Osteocyte (in vitro differentiated cells): ENCODE data around the gene PHKB. TPM values are rescaled to one million over a fixed set of nuclear protein-coding genes. Genes with fewer than 3 reads are reported as not detected.

ENCODE experiments used
- DNase-seq: peaks from one replicate; pipeline ENCODE4 v3.0.0; 2021; ENCODE audit warnings: mixed read lengths; ENCODE audit not compliant: unreplicated experiment; ENCODE audit errors: extremely low spot score
- H3K27ac Mint-ChIP-seq: one replicate; pipeline ENCODE4 v1.8.0; 2021; ENCODE audit warnings: mild to moderate bottlenecking, mixed read lengths; ENCODE audit not compliant: unreplicated experiment
- H3K27me3 Mint-ChIP-seq: one replicate; pipeline ENCODE4 v1.8.0; 2021; ENCODE audit warnings: mixed read lengths; ENCODE audit not compliant: unreplicated experiment
- H3K36me3 Mint-ChIP-seq: one replicate; pipeline ENCODE4 v1.8.0; 2021; ENCODE audit warnings: mixed read lengths; ENCODE audit not compliant: unreplicated experiment
- H3K4me1 Mint-ChIP-seq: one replicate; pipeline ENCODE4 v1.8.0; 2021; ENCODE audit warnings: mixed read lengths; ENCODE audit not compliant: unreplicated experiment
- H3K4me3 Mint-ChIP-seq: one replicate; pipeline ENCODE4 v1.8.0; 2021; ENCODE audit warnings: mild to moderate bottlenecking, moderate library complexity, mixed read lengths; ENCODE audit not compliant: unreplicated experiment
- H3K9me3 Mint-ChIP-seq: one replicate; pipeline ENCODE4 v1.8.0; 2021; ENCODE audit warnings: mixed read lengths; ENCODE audit not compliant: unreplicated experiment
- total RNA-seq: library from RNA; stranded (reverse); gene quantifications from 2 replicates; pipeline ENCODE4 v1.2.1, GENCODE V29; 2021
- TF ChIP-seq, protein P1 (sequence below): fragments of 200-600 bp; sonication (generic); IDR thresholded peaks from 2 replicates; pipeline ENCODE4 v1.5.0; 2021; ENCODE audit warnings: antibody characterized with exemption, mild to moderate bottlenecking, moderate library complexity

PHKB gene
- total RNA-seq, 1 donor from 2014 or later, result 64.3 TPM

DNA sequence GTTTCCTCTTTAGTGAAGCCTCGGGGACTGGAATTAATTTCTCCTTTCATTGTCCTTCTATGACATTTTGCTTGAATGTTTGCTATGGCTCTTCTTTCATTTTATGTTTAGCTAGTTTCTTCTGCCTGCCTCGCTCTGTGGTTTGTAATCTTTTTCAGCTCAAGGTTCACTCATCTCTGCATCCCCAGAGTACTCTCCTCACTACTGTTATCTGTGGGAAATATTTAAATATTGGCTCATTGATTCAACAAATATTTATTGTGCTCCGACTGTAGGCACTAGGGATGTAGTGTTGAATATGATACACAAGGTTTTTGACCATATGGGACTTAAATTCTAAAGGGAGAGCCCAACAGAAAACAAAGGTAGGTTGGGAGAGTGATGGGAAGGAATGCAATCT lies 195.9 kb downstream of the PHKB start:
- Mint-ChIP-seq H3K27ac (no peak overlapping the region), H3K4me3 (no peak overlapping the region), H3K36me3 (peaks cover 47% of the 10 kb centered on the region), H3K9me3 (no peaks in the 10 kb centered on the region), H3K4me1 (no peaks in the 10 kb centered on the region), H3K27me3 (no peaks in the 10 kb centered on the region)
- no peak for DNase-seq
- TF ChIP-seq, protein P1, sequence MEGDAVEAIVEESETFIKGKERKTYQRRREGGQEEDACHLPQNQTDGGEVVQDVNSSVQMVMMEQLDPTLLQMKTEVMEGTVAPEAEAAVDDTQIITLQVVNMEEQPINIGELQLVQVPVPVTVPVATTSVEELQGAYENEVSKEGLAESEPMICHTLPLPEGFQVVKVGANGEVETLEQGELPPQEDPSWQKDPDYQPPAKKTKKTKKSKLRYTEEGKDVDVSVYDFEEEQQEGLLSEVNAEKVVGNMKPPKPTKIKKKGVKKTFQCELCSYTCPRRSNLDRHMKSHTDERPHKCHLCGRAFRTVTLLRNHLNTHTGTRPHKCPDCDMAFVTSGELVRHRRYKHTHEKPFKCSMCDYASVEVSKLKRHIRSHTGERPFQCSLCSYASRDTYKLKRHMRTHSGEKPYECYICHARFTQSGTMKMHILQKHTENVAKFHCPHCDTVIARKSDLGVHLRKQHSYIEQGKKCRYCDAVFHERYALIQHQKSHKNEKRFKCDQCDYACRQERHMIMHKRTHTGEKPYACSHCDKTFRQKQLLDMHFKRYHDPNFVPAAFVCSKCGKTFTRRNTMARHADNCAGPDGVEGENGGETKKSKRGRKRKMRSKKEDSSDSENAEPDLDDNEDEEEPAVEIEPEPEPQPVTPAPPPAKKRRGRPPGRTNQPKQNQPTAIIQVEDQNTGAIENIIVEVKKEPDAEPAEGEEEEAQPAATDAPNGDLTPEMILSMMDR, result no peak

DNA sequence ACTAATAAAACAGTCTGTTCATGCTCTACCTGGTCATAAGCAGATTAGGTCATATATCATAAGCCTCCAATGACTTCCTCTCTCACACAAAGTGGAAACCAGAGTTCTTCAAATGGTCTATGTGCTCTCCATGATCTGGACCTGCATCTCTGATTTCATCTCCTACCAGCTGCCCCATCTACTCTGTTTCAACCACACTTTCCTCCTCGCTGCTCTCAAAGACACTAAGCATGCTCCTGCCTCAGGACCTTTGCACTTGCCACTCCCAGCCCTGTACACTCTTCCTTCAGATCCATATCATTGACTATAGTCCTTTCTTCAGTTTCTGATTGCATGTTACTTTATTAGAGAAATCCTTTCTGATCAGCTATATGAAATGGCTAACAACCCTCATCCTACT lies 196.8 kb downstream of the PHKB start:
- TF ChIP-seq, protein P1, result no peak
- no peak overlapping the region for H3K27ac Mint-ChIP-seq
- DNase-seq, result no peak
- no peaks in the 10 kb centered on the region for H3K4me1 Mint-ChIP-seq
- H3K36me3 Mint-ChIP-seq, result peaks cover 45% of the 10 kb centered on the region
- H3K4me3 Mint-ChIP-seq, result no peak overlapping the region
- no peaks in the 10 kb centered on the region for H3K27me3 Mint-ChIP-seq
- H3K9me3 Mint-ChIP-seq, result no peaks in the 10 kb centered on the region

DNA sequence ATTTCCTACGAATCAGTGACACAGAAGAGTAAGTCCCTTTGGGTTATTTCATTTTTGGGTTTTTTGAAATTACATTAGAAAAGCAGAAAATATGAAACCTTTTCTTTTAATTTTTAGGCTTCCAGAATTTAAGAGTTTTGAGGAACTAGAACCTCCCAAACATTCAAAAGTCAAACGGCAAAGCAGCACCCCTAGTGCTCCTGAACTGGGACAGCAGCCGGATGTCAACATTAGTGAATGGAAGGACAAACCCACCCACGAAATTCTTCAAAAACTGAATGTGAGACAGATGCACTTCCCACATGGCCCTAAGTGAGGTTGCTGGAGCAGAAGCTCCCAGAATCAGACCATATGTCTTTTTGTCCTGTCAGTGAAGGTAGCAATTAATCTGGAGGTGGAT lies 199.4 kb downstream of the PHKB start:
- Mint-ChIP-seq H3K36me3 (peaks cover 37% of the 10 kb centered on the region), H3K4me1 (peaks cover 8% of the 10 kb centered on the region), H3K4me3 (no peak overlapping the region), H3K27me3 (no peaks in the 10 kb centered on the region), H3K27ac (no peak overlapping the region), H3K9me3 (no peaks in the 10 kb centered on the region)
- no peak for DNase-seq
- TF ChIP-seq, protein P1, result no peak

DNA sequence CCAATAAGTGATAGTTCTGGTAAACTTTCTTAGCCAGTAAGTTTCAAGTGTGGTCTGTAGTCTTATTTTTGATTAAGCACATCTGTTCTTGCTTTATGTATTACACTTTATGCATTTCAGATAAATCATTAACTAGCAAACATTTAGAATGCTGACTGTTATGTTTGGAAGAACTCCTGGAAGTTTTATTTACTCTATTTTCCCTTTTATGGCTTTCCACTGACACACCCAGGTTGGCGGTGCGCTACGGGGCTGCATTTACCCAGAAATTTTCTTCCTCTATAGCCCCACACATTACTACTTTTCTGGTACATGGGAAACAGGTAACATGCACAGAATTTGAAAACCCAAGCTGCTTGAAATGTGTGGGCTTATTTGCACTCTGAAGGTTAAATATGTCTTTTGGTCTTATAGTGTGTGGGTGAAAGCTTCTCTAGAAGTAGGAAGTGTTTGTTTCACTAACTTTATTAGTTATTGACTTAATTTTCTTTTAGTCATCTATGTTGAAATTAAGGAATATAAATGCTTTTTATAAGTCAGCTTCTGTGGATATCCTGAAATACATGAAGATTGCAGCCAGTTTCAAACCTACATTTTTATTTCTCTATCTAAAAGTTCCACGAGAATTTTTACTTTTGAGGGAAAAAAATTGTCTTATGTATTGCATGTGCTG lies 203.7 kb downstream of the PHKB start:
- no peaks in the 10 kb centered on the region for H3K27me3 Mint-ChIP-seq
- no peak for DNase-seq
- H3K27ac Mint-ChIP-seq, result peak overlapping the region; percentile 27
- TF ChIP-seq, protein P1, result no peak
- H3K4me3 Mint-ChIP-seq, result no peak overlapping the region
- H3K4me1 Mint-ChIP-seq, result peaks cover 8% of the 10 kb centered on the region
- H3K9me3 Mint-ChIP-seq, result no peaks in the 10 kb centered on the region
- H3K36me3 Mint-ChIP-seq, result peaks cover 30% of the 10 kb centered on the region

DNA sequence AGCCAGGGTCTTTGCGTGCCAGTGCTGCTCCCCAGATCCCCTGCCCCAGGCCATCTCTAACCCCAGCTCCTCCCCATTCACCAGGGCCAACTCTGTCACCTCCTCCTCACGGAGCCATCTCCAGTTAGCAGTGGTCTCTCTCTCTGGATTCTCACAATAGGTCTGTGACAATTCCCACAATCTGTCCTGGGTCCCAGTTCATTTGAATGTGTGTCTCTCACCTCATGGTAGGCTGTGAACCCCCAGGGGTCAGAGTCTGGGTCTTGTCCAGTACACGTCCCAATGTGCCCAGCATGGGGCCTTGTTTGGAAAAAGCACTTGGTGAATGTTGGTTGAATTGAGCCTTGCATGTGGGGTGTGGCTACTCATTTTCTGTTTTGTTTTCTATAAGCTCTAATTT lies 205.3 kb downstream of the PHKB start:
- TF ChIP-seq, protein P1, result no peak
- H3K9me3 Mint-ChIP-seq, result no peaks in the 10 kb centered on the region
- peaks cover 27% of the 10 kb centered on the region for H3K36me3 Mint-ChIP-seq
- no peak overlapping the region for H3K4me3 Mint-ChIP-seq
- no peak overlapping the region for H3K27ac Mint-ChIP-seq
- H3K27me3 Mint-ChIP-seq, result no peaks in the 10 kb centered on the region
- DNase-seq, result no peak
- H3K4me1 Mint-ChIP-seq, result peaks cover 8% of the 10 kb centered on the region
